ENCODE measurements around the gene LCTL. TPM values are rescaled to one million over a fixed set of nuclear protein-coding genes. Genes with fewer than 3 reads are reported as not detected.
"Not testable (repeated sequence)": the region's sequence is repeated elsewhere in the genome, so short reads cannot be mapped to it uniquely, and the experiment has no call there.

LCTL gene
- total RNA-seq, 1 experiment from 2014 or later: 1.3 TPM

DNA sequence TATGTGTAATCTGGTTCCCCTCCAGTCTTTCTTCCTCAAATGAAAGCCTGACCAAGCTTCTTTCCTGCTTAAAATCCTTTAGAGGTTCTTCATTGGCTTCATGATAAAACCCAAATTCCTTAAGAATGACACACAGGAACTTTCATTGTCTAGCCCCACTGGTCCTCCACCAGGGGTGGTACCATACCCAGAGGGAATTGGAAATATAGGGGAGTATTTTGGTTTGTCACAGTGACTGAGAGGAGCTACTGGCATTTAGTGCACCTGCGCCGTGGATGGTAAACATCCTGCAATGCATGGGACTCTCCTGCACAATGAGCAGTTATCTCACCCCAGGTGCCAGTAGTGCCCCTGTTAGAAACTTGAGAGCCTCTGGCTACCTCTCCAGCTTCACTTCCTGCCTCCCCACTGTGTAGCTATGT is 49.9 kb downstream of the LCTL start:
- DNase-seq (ENCODE audit: low read depth in 1 of 2, low spot score in 2 of 2): peak in 1 of 2 experiments; percentile 59
- peaks cover 74% of the 10 kb centered on the region for H3K36me3 ChIP-seq
- H3K4me1 ChIP-seq (replicated peaks): peaks cover 22% of the 10 kb centered on the region
- H3K9me3 ChIP-seq (replicated peaks): no peaks in the 10 kb centered on the region
- no peak overlapping the region; the same call in 1 of the 2 replicates for H3K27ac ChIP-seq
- no peaks in the 10 kb centered on the region for H3K27me3 ChIP-seq (replicated peaks)
- H3K4me3 ChIP-seq: no peak overlapping the region

DNA sequence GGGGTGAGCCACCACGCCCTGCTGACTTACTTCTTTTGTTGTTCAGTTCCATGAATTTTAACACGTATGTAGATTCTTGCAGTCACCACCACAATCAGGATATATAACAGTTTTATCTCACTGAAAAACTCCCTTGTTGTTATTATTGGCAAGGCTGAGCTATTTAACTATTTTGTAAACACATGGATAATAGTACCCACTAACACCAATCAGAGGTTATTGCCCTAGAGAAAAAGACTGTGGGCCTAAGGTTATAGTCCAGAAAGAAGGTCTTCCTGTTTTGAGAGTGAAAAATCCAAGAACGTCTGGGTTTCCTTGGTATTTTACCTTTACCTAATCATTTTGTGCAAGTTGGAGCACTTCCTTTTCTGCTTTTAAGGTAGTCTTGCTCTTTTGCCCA is 51.2 kb downstream of the LCTL start:
- no peak overlapping the region for H3K4me3 ChIP-seq
- H3K9me3 ChIP-seq (replicated peaks): no peaks in the 10 kb centered on the region
- peaks cover 22% of the 10 kb centered on the region for H3K4me1 ChIP-seq (replicated peaks)
- peaks cover 69% of the 10 kb centered on the region for H3K36me3 ChIP-seq
- H3K27me3 ChIP-seq (replicated peaks): no peaks in the 10 kb centered on the region
- no peak overlapping the region for H3K27ac ChIP-seq
- DNase-seq (ENCODE audit: low read depth in 1 of 2, low spot score in 2 of 2): no peak

DNA sequence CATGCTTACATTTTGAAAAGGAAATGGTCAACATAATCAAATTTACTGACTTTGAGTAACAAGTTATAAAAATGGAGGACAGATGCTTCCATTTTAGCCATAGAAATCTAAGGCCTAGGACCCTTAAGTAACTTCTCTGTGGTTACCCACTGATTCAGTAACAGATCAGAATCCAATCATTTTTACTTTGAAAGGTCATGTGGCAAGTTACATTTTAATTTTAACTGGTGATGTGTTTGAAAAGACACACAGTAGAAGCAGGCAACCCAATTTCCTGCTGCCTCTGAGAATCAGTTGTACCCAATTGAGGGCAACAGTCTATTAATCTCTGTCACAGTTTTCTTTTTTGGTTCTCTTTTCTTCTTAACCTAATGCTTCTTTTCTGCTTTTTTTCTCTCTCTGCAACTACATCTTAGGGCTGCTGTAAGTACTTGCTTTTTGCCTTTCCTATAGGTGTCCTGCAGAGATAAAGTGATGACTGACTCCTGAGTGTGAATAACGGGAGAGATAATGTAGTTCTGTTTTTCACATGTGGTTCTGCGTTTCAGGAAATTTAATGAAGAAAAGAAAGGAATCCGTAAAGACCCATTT is 57.4 kb downstream of the LCTL start:
- Histone ChIP-seq H3K4me1 (replicated peaks) (peaks cover 7% of the 10 kb centered on the region), H3K36me3 (peaks cover 55% of the 10 kb centered on the region), H3K9me3 (replicated peaks) (no peaks in the 10 kb centered on the region), H3K27me3 (replicated peaks) (no peaks in the 10 kb centered on the region), H3K4me3 (no peak overlapping the region), H3K27ac (no peak overlapping the region)
- no peak for DNase-seq (ENCODE audit: low read depth in 1 of 2, low spot score in 2 of 2)

DNA sequence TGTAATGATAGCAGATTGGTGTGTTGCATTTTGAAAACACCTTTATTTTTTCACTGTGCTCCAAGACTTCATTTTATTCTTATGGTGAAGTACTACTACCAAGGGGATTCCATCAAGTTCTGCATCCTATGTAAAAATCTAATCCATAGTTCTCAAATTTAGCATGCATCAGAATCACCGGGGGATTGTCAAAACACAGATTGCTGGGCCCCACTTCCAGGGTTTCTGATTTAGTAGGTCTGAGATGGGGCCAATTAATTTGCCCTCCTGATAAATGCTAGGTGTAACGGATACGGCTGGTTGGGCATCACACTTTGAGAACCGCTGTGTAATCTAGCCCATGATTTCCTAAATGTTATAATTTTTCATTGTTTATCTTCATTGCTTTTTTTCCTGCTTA is 60.0 kb downstream of the LCTL start:
- Histone ChIP-seq H3K9me3 (replicated peaks) (no peaks in the 10 kb centered on the region), H3K27ac (peak overlapping the region; percentile 96), H3K4me1 (replicated peaks) (peaks cover 18% of the 10 kb centered on the region), H3K4me3 (peak overlapping the region; percentile 69), H3K36me3 (peaks cover 64% of the 10 kb centered on the region), H3K27me3 (replicated peaks) (no peaks in the 10 kb centered on the region)
- peak in 1 of 2 experiments; percentile 8 for DNase-seq (ENCODE audit: low read depth in 1 of 2, low spot score in 2 of 2)

DNA sequence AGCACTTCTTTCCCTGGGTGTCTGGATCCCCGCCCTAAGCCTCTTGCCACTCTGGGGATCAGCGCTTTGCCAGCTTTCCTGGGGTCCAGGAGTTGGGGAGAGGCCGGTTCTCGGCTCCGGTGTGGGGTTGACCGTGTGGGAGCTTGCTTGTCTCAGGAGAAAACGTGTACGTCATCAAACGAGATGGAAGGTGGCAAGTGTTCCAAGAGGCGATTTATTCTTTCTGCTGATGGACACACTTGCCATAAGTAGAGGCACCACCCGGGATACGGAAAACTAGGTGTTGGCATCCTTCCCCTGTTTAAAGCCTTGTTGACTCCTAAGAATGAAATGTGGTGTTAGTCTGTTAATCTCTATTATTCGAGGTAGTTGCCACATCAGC is 60.4 kb downstream of the LCTL start:
- no peaks in the 10 kb centered on the region for H3K9me3 ChIP-seq (replicated peaks)
- peak overlapping the region; percentile 96 for H3K27ac ChIP-seq
- DNase-seq (ENCODE audit: low read depth in 1 of 2, low spot score in 2 of 2): no peak
- no peaks in the 10 kb centered on the region for H3K27me3 ChIP-seq (replicated peaks)
- H3K4me3 ChIP-seq: peak overlapping the region; percentile 69
- H3K4me1 ChIP-seq (replicated peaks): peaks cover 18% of the 10 kb centered on the region
- H3K36me3 ChIP-seq: peaks cover 64% of the 10 kb centered on the region

DNA sequence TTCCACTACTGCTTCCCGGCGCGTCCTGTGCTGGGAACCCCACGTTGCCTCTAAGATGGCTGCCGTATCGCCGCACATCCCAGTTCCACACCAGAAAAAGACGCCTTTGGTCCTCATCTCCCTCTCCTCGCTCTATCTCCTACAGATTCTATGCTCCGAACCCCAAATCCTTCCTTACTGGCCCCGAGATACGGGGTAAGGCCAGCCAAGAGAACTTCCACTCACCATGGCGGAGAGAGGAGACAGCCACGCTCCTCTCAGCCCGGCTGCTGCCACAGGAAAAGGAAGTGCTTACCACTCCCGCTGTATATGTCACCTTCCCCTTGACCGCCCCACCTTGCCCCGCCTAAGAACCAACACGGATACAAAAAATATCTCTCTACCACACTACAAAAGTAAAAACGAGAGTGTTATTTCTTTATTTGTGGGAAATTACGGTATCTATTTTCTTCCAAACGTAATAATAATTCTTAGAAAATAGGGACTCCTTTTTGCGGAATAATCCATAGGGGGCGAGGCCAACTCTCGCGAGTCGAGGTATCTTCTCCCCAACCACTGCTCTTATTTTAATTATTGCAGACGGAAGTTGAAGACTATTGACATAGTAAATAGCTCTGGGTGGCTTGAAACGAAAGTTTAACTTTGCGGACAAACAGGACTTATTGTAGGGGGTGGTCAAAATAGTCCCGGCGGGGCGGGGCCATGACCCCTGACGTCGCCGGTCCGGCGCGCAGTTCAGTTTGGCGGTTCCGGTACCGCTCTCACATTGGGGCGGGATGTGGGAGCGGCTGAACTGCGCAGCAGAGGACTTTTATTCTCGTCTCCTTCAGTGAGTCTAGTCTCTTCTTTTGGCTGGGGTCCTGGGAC is 61.0 kb downstream of the LCTL start, which contains the start of the genes RPL4 and ZWILCH:
Gene RPL4, minus strand, starts transcription at position 293 of the 867 bp plus-strand sequence. Its CDS starts 65 bp downstream, at position 228.
Gene ZWILCH, plus strand, starts transcription at position 764 of the 867 bp plus-strand sequence. Its CDS starts 13 bp downstream, at position 777.
- Histone ChIP-seq H3K9me3 (replicated peaks) (no peaks in the 10 kb centered on the region), H3K36me3 (peaks cover 69% of the 10 kb centered on the region), H3K27ac (peak within 1 kb of the TSS; percentile 96), H3K4me1 (replicated peaks) (peaks cover 18% of the 10 kb centered on the region), H3K4me3 (peak within 1 kb of the TSS; percentile 69), H3K27me3 (replicated peaks) (no peaks in the 10 kb centered on the region)
- peak; percentile 83 to 97 for DNase-seq (ENCODE audit: low read depth in 1 of 2, low spot score in 2 of 2)

DNA sequence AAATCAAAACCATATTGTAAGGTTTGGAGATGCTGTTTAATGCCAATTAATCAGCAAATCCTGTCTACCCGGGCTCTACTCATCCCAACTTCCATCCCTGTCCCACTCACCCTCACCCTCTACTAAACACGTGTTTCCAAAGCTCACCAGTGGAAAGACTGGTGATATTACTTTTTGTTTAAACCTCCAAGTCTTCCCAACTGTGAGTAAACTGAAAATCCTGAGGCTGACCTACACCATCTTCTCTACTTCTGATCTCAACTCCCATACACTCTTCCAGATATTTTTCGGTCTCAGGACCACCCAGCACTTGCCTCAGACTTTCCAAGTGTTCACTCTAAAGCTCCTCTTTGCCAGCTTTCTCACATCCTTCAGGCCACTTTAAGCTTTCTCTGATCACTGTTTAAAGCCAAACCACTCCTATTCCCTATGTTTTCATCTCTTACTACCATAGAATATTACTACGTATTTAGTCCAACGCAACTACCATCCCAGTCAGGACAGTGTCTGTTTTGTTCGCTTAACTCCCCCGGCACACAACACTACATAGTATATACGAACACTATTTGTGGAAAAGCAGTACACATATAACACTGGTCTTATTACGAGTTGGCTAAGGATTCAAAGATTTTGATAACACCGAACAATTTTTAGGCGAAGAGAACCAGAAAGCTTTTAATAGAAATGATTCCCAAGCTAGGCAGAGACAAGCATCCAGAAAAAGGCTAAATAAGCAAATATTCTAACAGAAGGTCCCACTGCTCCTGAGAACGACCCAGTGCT is 61.8 kb downstream of the LCTL start:
- DNase-seq (ENCODE audit: low read depth in 1 of 2, low spot score in 2 of 2): peak in 1 of 2 experiments; percentile 16
- no peaks in the 10 kb centered on the region for H3K27me3 ChIP-seq (replicated peaks)
- H3K36me3 ChIP-seq: peaks cover 72% of the 10 kb centered on the region
- peak overlapping the region; percentile 69 for H3K4me3 ChIP-seq
- H3K9me3 ChIP-seq (replicated peaks): no peaks in the 10 kb centered on the region
- peaks cover 18% of the 10 kb centered on the region for H3K4me1 ChIP-seq (replicated peaks)
- peak overlapping the region; percentile 96 for H3K27ac ChIP-seq

- peaks cover 72% of the 10 kb centered on the region for H3K36me3 ChIP-seq
- peak overlapping the region; percentile 69 for H3K4me3 ChIP-seq
- DNase-seq (ENCODE audit: low read depth in 1 of 2, low spot score in 2 of 2): peak in 1 of 2 experiments; percentile 30
- not testable (repeated sequence) for H3K9me3 ChIP-seq (replicated peaks); H3K27ac ChIP-seq; H3K27me3 ChIP-seq (replicated peaks)
- H3K4me1 ChIP-seq (replicated peaks): peaks cover 18% of the 10 kb centered on the region
Observed at GRCh38 chr15:66503041-66503648, 62.7 kb downstream of the LCTL start.

DNA sequence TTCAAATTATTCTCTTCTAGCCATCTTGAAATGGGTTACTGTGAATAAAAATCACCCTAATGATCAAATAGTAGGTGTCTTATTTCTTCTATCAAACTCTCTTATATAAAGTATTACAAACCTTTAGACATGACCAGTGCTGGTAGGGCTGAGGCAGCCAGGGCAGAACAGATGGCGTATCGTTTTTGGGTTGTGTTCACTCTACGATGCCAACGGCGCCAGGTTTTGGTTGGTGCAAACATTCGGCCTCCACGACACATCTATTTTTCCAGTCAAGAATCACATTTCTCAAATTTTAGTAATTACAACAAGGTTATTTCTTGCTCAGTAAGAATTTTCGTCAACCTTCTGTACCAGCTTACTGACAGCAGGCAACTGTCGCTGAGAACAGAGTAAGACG is 63.3 kb downstream of the LCTL start:
- DNase-seq (ENCODE audit: low read depth in 1 of 2, low spot score in 2 of 2): peak in 1 of 2 experiments; percentile 16
- peaks cover 22% of the 10 kb centered on the region for H3K4me1 ChIP-seq (replicated peaks)
- H3K27me3 ChIP-seq (replicated peaks): no peaks in the 10 kb centered on the region
- peaks cover 78% of the 10 kb centered on the region for H3K36me3 ChIP-seq
- H3K27ac ChIP-seq: no peak overlapping the region
- no peak overlapping the region; the same call in 1 of the 2 replicates for H3K4me3 ChIP-seq
- H3K9me3 ChIP-seq (replicated peaks): no peaks in the 10 kb centered on the region

DNA sequence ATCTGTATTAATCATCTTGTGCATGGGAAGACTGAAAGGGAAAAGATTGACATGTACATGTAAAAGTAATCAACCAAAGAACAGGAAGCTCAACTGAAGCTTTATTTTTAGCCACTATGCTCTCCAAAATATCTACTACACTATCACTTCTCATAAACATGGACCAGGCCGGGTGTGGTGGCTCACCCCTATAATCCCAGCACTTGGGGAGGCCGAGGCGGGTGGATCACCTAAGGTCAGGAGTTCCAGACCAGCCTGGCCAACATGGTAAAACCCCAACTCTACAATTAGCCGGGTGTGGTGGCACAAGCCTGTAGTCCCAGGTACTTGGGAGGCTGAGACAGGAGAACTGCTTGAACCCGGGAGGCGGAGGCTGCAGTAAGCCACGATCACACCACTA is 65.5 kb downstream of the LCTL start:
- H3K27me3 ChIP-seq (replicated peaks); H3K4me3 ChIP-seq; H3K9me3 ChIP-seq (replicated peaks); H3K27ac ChIP-seq: not testable (repeated sequence)
- Histone ChIP-seq H3K4me1 (replicated peaks) (peaks cover 25% of the 10 kb centered on the region), H3K36me3 (peaks cover 95% of the 10 kb centered on the region)
- DNase-seq (ENCODE audit: low read depth in 1 of 2, low spot score in 2 of 2): peak in 1 of 2 experiments; percentile 21

- Histone ChIP-seq H3K27me3 (replicated peaks) (no peaks in the 10 kb centered on the region), H3K4me3 (no peak overlapping the region), H3K4me1 (replicated peaks) (peaks cover 25% of the 10 kb centered on the region), H3K36me3 (peaks cover 100% of the 10 kb centered on the region), H3K9me3 (replicated peaks) (no peaks in the 10 kb centered on the region), H3K27ac (no peak overlapping the region)
- DNase-seq (ENCODE audit: low read depth in 1 of 2, low spot score in 2 of 2): peak in 1 of 2 experiments; percentile 26
Observed at GRCh38 chr15:66498501-66499386, 67.1 kb downstream of the LCTL start.

Data from SJSA1 (cell line).